GM21390 (cell line): Measurements from ENCODE around the gene FHL3.

Source experiments
- ATAC-seq: cut with Tn5 transposase; IDR thresholded peaks from one replicate; pipeline ENCODE4 v1.9.1; 2021; ENCODE audit not compliant: unreplicated experiment

FHL3 gene

GRCh38 chr1:37947364-37947763 is 58.0 kb downstream of the FHL3 start:
- no peak for ATAC-seq
